ENCODE measurements around the gene MCAT.

MCAT gene

DNA sequence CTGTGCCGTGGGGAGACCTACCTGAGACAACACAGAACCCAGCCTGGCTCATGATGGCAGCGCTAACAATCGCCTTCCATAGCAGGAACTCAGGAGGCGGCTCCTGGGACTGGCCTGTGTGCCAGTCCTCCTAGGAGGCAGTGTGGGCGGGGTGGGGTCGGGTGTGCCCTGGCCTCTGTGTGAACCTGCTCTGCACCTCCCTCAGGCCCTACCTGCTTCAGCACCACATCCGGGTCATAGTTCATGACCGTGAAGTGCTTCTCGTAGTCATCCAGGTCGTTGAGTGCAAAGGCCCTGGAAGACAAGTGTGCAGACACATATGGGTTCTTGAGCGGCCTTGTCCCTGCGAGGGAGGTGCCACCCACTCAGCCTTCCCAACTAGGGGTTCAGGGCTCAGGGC is 28.4 kb upstream of the MCAT start:
- DNase-seq, result no peak

DNA sequence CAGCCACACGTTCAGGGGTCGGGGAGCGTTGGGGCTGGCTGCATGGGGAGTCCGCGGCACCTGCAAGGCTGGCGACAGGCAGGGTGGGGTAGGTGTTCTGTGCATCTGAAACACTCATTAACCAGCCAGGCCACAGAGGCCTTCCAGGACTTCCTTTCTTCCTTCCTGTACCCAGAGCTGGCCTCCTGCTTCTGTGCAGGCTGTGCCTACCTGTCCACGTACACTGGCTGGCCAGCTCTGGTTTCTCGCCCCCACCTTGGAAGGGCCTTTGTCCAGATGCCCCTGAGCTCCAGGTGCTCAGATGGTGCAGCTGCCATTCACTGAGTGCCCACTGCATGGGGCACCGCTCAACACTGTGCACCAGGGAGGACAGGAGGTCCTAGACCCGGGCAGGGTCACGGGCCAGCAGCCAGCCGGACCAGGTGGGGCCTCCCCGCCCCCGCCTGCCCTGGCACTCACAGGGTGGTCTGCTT is 27.9 kb upstream of the MCAT start:
- DNase-seq, result no peak

DNA sequence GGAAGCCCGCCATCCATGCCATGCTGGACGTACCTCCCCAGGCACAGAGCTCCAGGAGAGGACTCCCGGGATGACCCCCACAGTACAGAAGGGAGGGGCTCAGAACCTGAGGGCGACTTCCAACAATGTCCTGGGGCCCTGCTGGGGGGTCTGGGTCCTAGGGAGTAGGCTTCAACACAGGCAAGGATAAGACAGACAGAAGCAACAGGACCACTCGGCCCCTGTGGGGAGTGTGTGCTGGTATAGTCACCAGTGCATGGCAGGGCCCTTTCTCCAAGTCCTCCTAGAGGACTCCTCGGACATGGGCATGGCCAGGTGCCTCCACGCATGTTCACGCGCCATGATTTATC is 26.9 kb upstream of the MCAT start:
- DNase-seq, result no peak

GRCh38 chr22:43169310-43170130 is 26.3 kb upstream of the MCAT start:
- DNase-seq, result no peak

GRCh38 chr22:43168471-43169309 is 25.5 kb upstream of the MCAT start:
- no peak for DNase-seq

DNA sequence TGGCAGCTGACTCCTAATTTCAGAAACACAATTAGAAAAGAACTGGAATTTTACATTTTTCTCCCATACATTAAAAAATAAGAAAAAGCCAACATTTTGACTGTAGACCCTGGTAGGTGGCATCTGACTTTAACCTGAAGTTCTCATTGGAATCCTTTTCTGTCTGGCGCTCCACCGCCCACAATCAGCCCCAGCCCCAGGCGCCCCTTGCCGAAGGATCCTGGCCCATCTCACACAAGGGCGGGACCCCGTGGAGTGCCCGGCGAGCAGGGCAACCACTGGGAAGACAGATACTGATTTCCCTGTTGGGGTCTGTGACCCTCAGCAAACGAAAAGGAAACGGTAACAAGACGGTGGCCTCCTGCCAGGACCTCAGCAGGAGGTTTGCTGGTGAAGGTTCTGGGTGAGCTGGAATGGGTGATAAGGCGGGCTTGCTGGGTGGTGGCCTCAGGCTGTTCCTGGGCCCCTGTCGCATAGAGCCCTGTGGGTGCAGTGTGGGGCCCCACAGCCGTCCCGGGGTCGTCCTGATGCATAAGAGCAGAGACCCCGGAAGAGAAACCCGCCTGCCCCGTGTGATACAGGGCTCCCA is 23.9 kb upstream of the MCAT start:
- no peak for DNase-seq

DNA sequence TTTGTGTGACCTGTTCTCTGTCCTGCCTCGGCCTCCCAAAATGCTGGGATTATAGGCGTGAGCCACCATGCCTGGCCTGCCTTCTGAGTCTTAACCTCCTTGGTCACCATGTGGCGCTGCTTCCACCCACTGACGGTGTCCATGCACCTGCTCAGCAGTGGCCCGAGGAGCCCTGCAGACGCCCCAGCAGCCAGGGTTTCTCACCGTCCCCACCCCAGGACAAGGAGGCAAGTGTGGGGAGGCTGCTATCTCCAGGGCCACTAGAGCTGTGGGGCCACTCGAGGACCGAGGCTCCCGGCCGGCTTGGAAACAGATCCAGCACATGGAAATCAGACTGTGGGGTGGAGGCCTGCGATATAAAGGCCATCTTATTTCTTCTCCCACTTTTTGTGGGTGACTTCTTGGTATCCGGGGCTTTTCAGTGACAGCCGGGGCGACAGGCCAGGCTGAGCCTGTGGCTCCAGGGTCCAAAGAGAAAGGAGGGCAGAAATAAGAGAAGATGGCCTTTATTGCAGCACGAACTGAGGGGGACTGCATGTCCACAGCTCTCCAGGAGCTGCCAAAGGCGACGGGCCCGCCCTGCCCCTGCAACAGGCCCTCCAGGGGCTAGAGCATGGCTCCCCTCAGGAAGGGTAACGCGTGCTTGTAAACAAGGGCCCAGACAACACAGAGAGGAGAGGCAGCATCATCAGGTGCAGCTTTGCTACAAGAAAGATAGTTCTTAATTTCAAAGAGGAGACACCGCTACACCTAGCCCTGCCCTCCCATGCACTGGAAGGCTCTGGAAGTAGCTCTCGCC is 23.1 kb upstream of the MCAT start:
- DNase-seq, result no peak

GRCh38 chr22:43164636-43165035 is 21.4 kb upstream of the MCAT start:
- DNase-seq, result peak; percentile 18 to 21

GRCh38 chr22:43163241-43163795 is 20.1 kb upstream of the MCAT start:
- DNase-seq, result no peak

GRCh38 chr22:43162412-43163150 is 19.4 kb upstream of the MCAT start:
- no peak for DNase-seq

DNA sequence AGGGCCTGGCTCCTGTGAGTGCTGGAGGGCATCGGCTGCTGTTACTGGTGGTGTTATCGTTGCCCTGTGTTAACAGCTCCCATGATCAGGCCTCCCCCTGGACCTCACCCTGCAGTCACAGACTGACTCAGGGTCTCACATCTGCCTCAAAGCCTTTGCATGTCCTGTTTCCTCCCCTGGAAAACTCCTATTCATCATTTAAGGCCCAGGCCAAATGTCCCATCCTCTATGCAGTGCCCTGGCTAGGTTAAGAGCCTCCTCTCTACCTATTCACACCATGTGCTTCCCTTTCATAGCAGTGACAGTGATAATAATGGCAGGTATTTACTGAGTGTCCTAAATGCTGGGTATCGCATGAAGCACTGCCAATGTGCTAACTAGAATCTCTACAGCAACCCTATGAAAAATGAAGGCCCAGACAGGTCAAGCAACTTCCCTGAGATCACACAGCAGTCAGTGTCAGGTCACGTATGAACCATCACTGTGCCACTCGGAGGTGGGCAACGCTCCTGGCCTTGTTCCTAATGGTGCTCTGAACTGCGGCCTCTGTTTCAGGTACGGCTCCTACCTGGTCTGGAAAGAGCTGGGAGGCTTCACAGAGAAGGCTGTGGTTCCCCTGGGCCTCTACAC is 17.4 kb upstream of the MCAT start:
- DNase-seq, result no peak

GRCh38 chr22:43159484-43160178 is 16.4 kb upstream of the MCAT start:
- peak in 1 of 2 experiments; percentile 7 for DNase-seq

GRCh38 chr22:43158778-43159483 is 15.7 kb upstream of the MCAT start:
- DNase-seq, result no peak

GRCh38 chr22:43157874-43158546 is 14.8 kb upstream of the MCAT start:
- no peak for DNase-seq

DNA sequence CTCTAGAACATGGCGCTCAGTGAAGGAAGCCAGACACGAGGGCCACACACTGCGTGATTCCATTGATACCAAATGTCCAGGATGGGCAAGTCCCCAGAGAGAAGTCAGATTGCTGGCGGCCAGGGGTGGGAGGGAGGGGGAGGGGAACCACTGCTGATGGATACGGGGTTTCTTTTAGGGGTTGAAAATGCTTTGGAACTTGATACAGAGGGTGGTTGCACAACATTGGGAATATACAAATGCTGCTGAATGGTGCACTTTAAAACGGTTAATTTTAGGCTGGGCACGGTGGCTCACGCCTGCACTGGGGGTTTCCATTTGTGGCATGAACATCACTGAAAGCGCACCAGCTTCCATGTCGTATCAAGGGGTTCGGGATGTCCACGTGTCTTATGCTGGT is 13.2 kb upstream of the MCAT start:
- no peak for DNase-seq

- no peak for DNase-seq
Observed at GRCh38 chr22:43155789-43156188, 12.6 kb upstream of the MCAT start.

GRCh38 chr22:43154887-43155536 is 11.8 kb upstream of the MCAT start:
- DNase-seq, result no peak

DNA sequence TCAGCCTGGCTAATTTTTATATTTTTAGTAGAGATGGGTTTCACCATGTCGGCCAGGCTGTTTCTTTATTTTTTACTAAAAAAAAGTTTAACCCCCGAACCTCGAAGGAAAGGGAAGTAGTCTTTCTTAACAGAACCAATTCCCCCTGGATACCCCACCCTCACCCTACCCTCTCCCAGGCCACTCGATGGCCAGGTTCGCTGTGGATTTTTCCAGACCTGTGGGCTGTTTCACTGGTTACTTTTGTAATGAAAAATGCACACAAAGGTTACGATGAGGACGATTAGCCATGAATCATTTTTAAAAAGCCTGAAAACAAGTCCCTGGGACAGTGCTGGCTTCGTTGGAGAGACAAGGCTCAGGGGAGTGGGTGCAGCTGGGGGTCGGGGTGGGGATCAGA is 10.7 kb upstream of the MCAT start:
- no peak for DNase-seq
